ENCODE data around the gene ABCF1. TPM values are rescaled to one million over a fixed set of nuclear protein-coding genes. Genes with fewer than 3 reads are reported as not detected.
A peak's percentile ranks its signal among the peaks of the same experiment; 100 is the strongest.

The ABCF1 gene
- total RNA-seq, 1 donor from 2014 or later: 17.7 TPM

Small RNA genes within 50 kb of the gene (small RNA-seq; reads per million reads assigned to genes)
- 1.3 reads per million, percentile 80 among the genes with 10 or more reads in this experiment for gene MIR877 (ENCODE audit: low replicate concordance)

Other genes starting within 250 kb of the ABCF1 start
- gene TRIM39, start 244.5 kb upstream of the ABCF1 start, total RNA-seq: 5.9 TPM
- 31.7 TPM for gene RPP21, start 226.3 kb upstream of the ABCF1 start, total RNA-seq
- 28.5 TPM for gene HLA-E, start 81.9 kb upstream of the ABCF1 start, total RNA-seq
- 27.8 TPM for gene GNL1, start 15.0 kb upstream of the ABCF1 start, total RNA-seq
- 7.6 TPM for gene PRR3, start 14.1 kb upstream of the ABCF1 start, total RNA-seq
- 17.7 TPM for gene PPP1R10, start 45.8 kb downstream of the ABCF1 start, total RNA-seq
- 23.6 TPM for gene MRPS18B, start 46.4 kb downstream of the ABCF1 start, total RNA-seq
- gene ATAT1, start 55.4 kb downstream of the ABCF1 start, total RNA-seq: 60.2 TPM
- 11.6 TPM for gene C6orf136, start 75.7 kb downstream of the ABCF1 start, total RNA-seq
- gene DHX16, start 101.6 kb downstream of the ABCF1 start, total RNA-seq: 18.7 TPM
- 31.0 TPM for gene PPP1R18, start 115.2 kb downstream of the ABCF1 start, total RNA-seq
- 1.5 TPM for gene NRM, start 119.5 kb downstream of the ABCF1 start, total RNA-seq
- 7.9 TPM for gene MDC1, start 145.8 kb downstream of the ABCF1 start, total RNA-seq
- 989 TPM for gene TUBB, start 148.9 kb downstream of the ABCF1 start, total RNA-seq
- 49.9 TPM for gene FLOT1, start 171.2 kb downstream of the ABCF1 start, total RNA-seq
- 1.7 TPM for gene IER3, start 173.1 kb downstream of the ABCF1 start, total RNA-seq

Data from temporal lobe (tissue), 2 donors.